Endothelial cell of umbilical vein (primary cell): ENCODE measurements around the gene SKOR1. TPM values are rescaled to one million over a fixed set of nuclear protein-coding genes. Genes with fewer than 3 reads are reported as not detected.

Experiments
- BruUV-seq: library from RNA; stranded (reverse); fragments of 400-500 nt; replicated peaks from 2 replicates; lab custom pipeline; 2021; lab: Mats Ljungman, UMichigan
- CTCF ChIA-PET: fragments of 300-600, 350-600 bp; sonication (Branson Sonifier 250); formaldehyde crosslinking; loops from one replicate; lab custom pipeline; 2021; ENCODE audit warnings: antibody characterized with exemption, inconsistent platforms; lab: Charles Lee
- POLR2A ChIA-PET: fragments of 300-600, 350-600 bp; sonication (Branson Sonifier 250); formaldehyde crosslinking; loops from one replicate; lab custom pipeline; 2021; ENCODE audit warnings: antibody characterized with exemption, inconsistent platforms; lab: Charles Lee
- DNase-seq: peaks from one replicate; pipeline ENCODE4 v3.0.0-alpha.2; 2011; ENCODE audit warnings: low read depth, low spot score
- FAIRE-seq: peaks from 2 replicates; lab custom pipeline; 2011; peaks lifted over from hg19 to GRCh38; lab: Jason Lieb, UNC
- H2AFZ ChIP-seq: 2 replicates; pipeline ENCODE4 v1.6.0; 2012; ENCODE audit warnings: low read depth, low read length, control low read depth, inconsistent platforms
- H3K27ac ChIP-seq: 2 replicates; pipeline ENCODE4 v1.5.1; 2011; ENCODE audit warnings: low read depth, mild to moderate bottlenecking, control low read depth, low read length, moderate library complexity; ENCODE audit not compliant: insufficient read depth
- H3K27me3 ChIP-seq, 2 experiments: 2 replicates each; pipeline versions ENCODE4 v1.6.0 to v1.6.1; 2011; ENCODE audit warnings: low read length in 2 of 2, mixed read lengths in 1 of 2; ENCODE audit not compliant: control insufficient read depth in 2 of 2, insufficient read depth in 2 of 2
- H3K36me3 ChIP-seq, 2 experiments: 2 replicates in 1 of 2; 3 replicates in 1 of 2; pipeline ENCODE4 v1.5.1; 2011; ENCODE audit warnings: low read length in 2 of 2, mild to moderate bottlenecking in 1 of 2, moderate library complexity in 1 of 2; ENCODE audit not compliant: control insufficient read depth in 2 of 2, insufficient read depth in 2 of 2; ENCODE audit errors: extremely low read depth in 1 of 2
- H3K4me1 ChIP-seq: 3 replicates; pipeline ENCODE4 v1.5.1; 2011; ENCODE audit warnings: mild to moderate bottlenecking, low read length; ENCODE audit not compliant: control insufficient read depth, insufficient read depth; ENCODE audit errors: extremely low read depth
- H3K4me2 ChIP-seq: 2 replicates; pipeline ENCODE4 v1.6.1; 2011; ENCODE audit warnings: low read length, control low read depth, mixed read lengths; ENCODE audit not compliant: insufficient read depth
- H3K4me3 ChIP-seq, 3 experiments: fragments of 200-600 bp in 1 of 3; sonication (generic), shearing (Covaris generic) in 1 of 3; replicated peaks in 1 of 3; 2 replicates each; pipeline ENCODE4 v1.5.1; 2011 to 2016; ENCODE audit warnings: control low read depth in 3 of 3, low read length in 3 of 3, mild to moderate bottlenecking in 2 of 3, inconsistent platforms in 1 of 3, low read depth in 1 of 3, moderate library complexity in 1 of 3; ENCODE audit not compliant: insufficient read depth in 1 of 3
- H3K79me2 ChIP-seq: 2 replicates; pipeline ENCODE4 v1.6.0; 2012; ENCODE audit warnings: low read length, inconsistent platforms; ENCODE audit not compliant: control insufficient read depth, insufficient read depth
- H3K9ac ChIP-seq: replicated peaks from 2 replicates; pipeline ENCODE3; 2011; ENCODE audit warnings: low read length, control low read depth; ENCODE audit not compliant: insufficient read depth; ENCODE audit errors: extremely low read depth
- H3K9me1 ChIP-seq: replicated peaks from 3 replicates; pipeline ENCODE4 v1.6.0; 2011; ENCODE audit warnings: mild to moderate bottlenecking, low read length; ENCODE audit not compliant: control insufficient read depth, insufficient read depth; ENCODE audit errors: extremely low read depth
- H3K9me3 ChIP-seq: replicated peaks from 2 replicates; pipeline ENCODE4 v1.5.1; 2012; ENCODE audit warnings: low read length, inconsistent platforms; ENCODE audit not compliant: control insufficient read depth, insufficient read depth
- H4K20me1 ChIP-seq: replicated peaks from 2 replicates; pipeline ENCODE3; 2011; ENCODE audit warnings: mild to moderate bottlenecking, low read length; ENCODE audit not compliant: control insufficient read depth, insufficient read depth; ENCODE audit errors: extremely low read depth
- CTCF ChIP-seq, 2 donors: IDR thresholded peaks; 1 replicate in 1 of 2; 2 replicates in 1 of 2; pipeline ENCODE4 v1.5.1; 2011; ENCODE audit warnings: low read length in 2 of 2, mild to moderate bottlenecking in 2 of 2, moderate library complexity in 2 of 2, control low read depth in 1 of 2, inconsistent platforms in 1 of 2, low read depth in 1 of 2; ENCODE audit not compliant: insufficient read depth in 1 of 2; ENCODE audit errors: extremely low read depth in 1 of 2
- EZH2 ChIP-seq: IDR thresholded peaks from 2 replicates; pipeline ENCODE4 v1.6.1; 2012; ENCODE audit warnings: borderline replicate concordance, low read depth, mild to moderate bottlenecking, moderate library complexity, low read length, inconsistent platforms; ENCODE audit not compliant: severe bottlenecking
- FOS ChIP-seq: IDR thresholded peaks from 2 replicates; pipeline ENCODE4 v1.6.1; 2011; ENCODE audit warnings: mild to moderate bottlenecking, low read length, moderate library complexity, borderline replicate concordance; ENCODE audit not compliant: insufficient read depth
- GATA2 ChIP-seq: IDR thresholded peaks from 2 replicates; pipeline ENCODE4 v1.7.0; 2011; ENCODE audit warnings: low read depth, mild to moderate bottlenecking, moderate library complexity, mixed read lengths, low read length; ENCODE audit not compliant: insufficient read length, insufficient read depth
- JUN ChIP-seq: IDR thresholded peaks from 2 replicates; pipeline ENCODE4 v1.6.1; 2011; ENCODE audit warnings: borderline replicate concordance, low read depth; ENCODE audit not compliant: insufficient read length, insufficient read depth
- MAX ChIP-seq: IDR thresholded peaks from 2 replicates; pipeline ENCODE4 v1.6.1; 2011; ENCODE audit not compliant: insufficient read depth, insufficient read length
- MYC ChIP-seq: IDR thresholded peaks from one replicate; pipeline ENCODE4 v1.6.1; 2011; ENCODE audit warnings: mild to moderate bottlenecking, low read depth, low read length
- POLR2A ChIP-seq: IDR thresholded peaks from 2 replicates; pipeline ENCODE4 v1.6.1; 2012; ENCODE audit warnings: low read depth, mild to moderate bottlenecking, control low read depth, low read length
- POLR2AphosphoS5 ChIP-seq: IDR thresholded peaks from 2 replicates; pipeline ENCODE4 v1.6.1; 2012; ENCODE audit warnings: low read depth, mild to moderate bottlenecking, control low read depth, low read length, moderate library complexity; ENCODE audit not compliant: insufficient read depth
- dilution Hi-C: fragments of 300-500 bp; cut with MboI; formaldehyde crosslinking; loops from one replicate; pipeline ENCODE4 v1.15.0; 2019; ENCODE audit warnings: low sequenced_read_pairs; ENCODE audit not compliant: extremely low pct_ligation_motif_present
- intact Hi-C: fragments of 100-400 bp; cut with micrococcal nuclease; formaldehyde crosslinking; loops from one replicate; pipeline ENCODE4 v1.10.0; 2022
- polyA plus RNA-seq, 4 experiments: library from polyadenylated mRNA; depleted of rRNA in 3 of 4; stranded (reverse) in 3 of 4; unstranded in 1 of 4; fragments of >200 nt; gene quantifications; 2 replicates each; pipeline versions ENCODE4 v1.2.1 to v1.2.3, GENCODE V29; 2011 to 2012; ENCODE audit warnings: missing spikeins in 1 of 4
- total RNA-seq: library from RNA; stranded (reverse); gene quantifications from 2 replicates; pipeline ENCODE4 v1.2.3, GENCODE V29; 2021

SKOR1 gene
- total and polyA plus RNA-seq, 2 donors (not counting 3 experiments of a cell fraction or from before 2014, with no cell fraction given): 0.06 to 0.15 TPM

GRCh38 chr15:67784090-67784781 lies 41.1 kb upstream of the SKOR1 start:
- dilution Hi-C loops (no loop called here), intact Hi-C loops (no loop called here)
- Histone ChIP-seq H3K4me3 (no peak overlapping the region), H4K20me1 (no peaks in the 10 kb centered on the region), H3K27ac (no peak overlapping the region), H3K79me2 (no peaks in the 10 kb centered on the region), H2AFZ (no peak overlapping the region), H3K27me3 (no peaks in the 10 kb centered on the region), H3K9me3 (no peaks in the 10 kb centered on the region), H3K36me3 (peaks cover 0 to 5% of the 10 kb centered on the region in 2 experiments), H3K4me1 (no peaks in the 10 kb centered on the region), H3K4me2 (no peak overlapping the region), H3K9ac (no peak overlapping the region), H3K9me1 (no peaks in the 10 kb centered on the region)
- no peak for FAIRE-seq
- ChIA-PET CTCF (interaction anchor here (0.8 kb wide), 1 partner anchor 33 kb away, joined by 3 read pairs; no protein-coding TSS in a partner anchor), POLR2A (no interaction called here)
- no TSS peak for BruUV-seq
- DNase-seq: no peak
- TF ChIP-seq POLR2AphosphoS5 (no peak), POLR2A (no peak), MYC (no peak), CTCF (IDR thresholded peaks at IDR 0.05; ENCODE audit: extremely low read depth in 1 of 2, insufficient read depth in 1 of 2, low read depth in 1 of 2, low read length in 2 of 2) (no peak), EZH2 (no peak), FOS (no peak), JUN (no peak), GATA2 (no peak), MAX (no peak)
